HS-5 (cell line): Measurements from ENCODE around the gene ALPI.
"Not testable (repeated sequence)": the region's sequence is repeated elsewhere in the genome, so short reads cannot be mapped to it uniquely, and the experiment has no call there.

Experiments
- DNase-seq: peaks from one replicate; pipeline ENCODE4 v3.0.0-alpha.2; 2012; ENCODE audit warnings: low read depth

ALPI gene

DNA sequence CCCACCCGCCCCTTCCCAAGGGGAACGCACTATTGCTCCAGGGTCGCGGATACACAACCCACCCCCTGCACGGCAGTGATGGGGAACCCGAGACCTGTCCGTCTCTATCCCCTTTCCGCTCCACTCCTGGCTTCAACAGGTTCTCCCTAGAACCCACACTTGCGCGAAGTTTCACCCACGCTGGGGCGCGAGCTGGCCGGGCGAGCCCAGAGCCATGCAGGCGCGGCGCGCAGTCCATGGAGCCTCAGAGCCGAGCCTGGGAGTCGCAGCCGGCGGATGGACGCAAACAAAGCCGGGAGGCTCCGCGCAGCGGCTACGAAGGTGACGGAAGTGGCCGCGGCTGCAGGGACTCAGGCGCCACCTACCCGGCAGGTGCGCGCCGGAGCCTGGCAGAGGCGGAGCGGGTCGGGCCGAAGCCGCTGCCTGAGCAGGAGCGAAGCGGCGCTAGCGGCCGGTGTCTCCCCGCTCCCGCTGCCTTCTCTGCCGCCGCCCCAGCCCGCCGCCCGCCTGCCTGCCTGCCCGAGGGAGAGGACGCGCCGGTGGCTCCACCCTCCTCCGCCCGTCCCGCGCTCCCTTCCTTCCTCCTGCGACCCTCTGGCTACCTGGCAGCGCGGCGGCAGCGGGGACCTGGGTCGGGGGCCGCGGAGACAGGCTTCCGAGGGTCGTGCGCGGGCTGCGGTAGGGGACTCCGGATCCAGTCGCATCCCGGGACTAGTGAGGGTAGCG, 35.3 kb upstream of the ALPI start:
- no peak for DNase-seq

- DNase-seq, result no peak
These were observed 34.7 kb upstream of the ALPI start for GRCh38 chr2:232421189-232421785.

- DNase-seq, result no peak
These were observed 33.9 kb upstream of the ALPI start for GRCh38 chr2:232422051-232422450.

GRCh38 chr2:232422996-232423395, 33.0 kb upstream of the ALPI start:
- not testable (repeated sequence) for DNase-seq

DNA sequence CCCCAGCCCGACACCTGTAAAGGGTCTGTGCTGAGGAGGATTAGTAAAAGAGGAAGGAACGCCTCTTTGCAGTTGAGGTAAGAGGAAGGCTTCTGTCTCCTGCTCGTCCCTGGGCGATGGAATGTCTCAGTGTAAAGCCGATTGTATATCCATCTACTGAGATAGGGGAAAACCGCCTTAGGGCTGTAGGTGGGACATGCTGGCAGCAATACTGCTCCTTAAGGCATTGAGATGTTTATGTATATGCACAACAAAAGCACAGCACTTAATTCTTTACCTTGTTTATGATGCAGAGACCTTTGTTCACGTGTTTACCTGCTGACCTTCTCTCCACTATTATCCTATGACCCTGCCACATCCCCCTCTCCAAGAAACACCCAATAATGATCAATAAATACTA, 32.5 kb upstream of the ALPI start:
- DNase-seq, result not testable (repeated sequence)

- DNase-seq, result no peak
These were observed 24.0 kb upstream of the ALPI start for GRCh38 chr2:232431705-232432590.

GRCh38 chr2:232432598-232433184, 23.3 kb upstream of the ALPI start:
- no peak for DNase-seq

GRCh38 chr2:232433622-232434021, 22.3 kb upstream of the ALPI start:
- DNase-seq, result not testable (repeated sequence)

DNA sequence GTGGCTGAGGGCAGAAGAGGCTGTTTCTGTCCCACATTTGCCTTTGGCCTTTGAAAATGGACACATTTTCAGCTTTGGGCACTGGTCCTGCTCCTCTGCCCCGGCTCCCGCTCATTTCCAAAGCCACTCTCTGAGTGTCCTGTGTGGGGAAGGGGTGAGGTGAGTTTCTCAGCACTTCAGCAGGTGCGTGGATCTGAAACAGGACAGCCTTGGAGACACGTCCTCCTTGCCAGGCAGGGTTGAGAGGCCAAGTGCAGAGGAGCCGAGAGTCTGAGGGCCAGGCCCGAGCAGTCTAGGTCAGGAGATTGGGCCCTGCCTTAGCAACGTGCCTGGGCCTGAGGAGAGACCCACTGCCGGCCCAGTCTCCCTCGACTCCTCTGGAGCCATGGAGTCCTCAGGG, 21.9 kb upstream of the ALPI start:
- DNase-seq, result no peak

DNA sequence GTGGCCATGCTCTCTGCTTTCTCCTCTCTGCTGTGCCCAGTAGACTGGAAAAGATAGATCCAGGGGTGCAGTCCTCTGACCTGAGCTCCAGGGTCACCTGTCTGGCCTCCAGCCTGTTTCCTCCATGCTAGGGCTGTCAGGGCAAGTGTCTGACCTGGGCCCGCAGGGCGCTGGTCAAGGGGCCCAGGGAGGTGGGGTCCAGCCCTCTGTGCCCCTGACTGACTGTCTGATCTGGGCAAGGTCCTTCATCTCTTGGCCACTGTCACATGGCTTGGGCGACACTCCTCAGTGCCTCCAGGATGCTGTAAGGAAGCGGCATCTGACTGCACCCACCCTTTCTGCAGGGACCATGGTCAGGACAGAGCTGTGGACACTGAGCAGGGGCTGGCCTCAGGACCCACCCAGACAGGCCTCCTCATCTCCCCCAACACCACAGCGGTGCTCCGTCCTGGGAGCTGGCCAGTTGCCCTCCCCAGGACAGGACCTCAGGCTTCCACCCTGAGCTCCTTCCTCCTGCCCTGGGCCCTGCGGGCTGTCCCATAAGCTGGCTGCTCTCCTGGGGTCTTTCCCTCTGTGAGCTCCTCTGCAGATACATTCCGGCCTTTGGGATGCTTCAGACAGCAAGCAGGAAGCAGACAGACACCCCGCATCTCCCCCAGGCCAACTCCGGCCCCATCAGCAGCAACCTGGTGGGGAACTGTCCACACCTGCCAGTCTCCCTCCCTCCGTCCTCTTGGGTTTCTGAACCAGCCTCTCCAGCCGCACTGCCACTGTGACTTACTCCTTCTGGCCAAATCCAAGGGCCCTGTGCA, 21.2 kb upstream of the ALPI start:
- no peak for DNase-seq

DNA sequence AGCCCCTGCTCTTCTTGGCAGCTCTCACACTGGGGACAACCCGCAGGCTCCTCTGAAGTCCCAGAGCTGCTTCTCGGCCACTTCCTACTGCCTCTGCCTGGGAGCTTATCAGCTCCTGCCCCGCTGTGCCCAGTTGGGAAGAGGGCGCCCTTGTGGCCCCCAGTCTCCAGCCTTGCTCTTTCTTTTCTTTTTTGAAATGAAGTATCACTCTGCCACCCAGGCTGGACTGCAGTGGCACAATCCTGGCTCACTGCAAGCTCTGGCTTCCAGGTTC, 20.6 kb upstream of the ALPI start:
- DNase-seq, result no peak

- DNase-seq, result no peak
These were observed 20.1 kb upstream of the ALPI start for GRCh38 chr2:232435805-232436204.

DNA sequence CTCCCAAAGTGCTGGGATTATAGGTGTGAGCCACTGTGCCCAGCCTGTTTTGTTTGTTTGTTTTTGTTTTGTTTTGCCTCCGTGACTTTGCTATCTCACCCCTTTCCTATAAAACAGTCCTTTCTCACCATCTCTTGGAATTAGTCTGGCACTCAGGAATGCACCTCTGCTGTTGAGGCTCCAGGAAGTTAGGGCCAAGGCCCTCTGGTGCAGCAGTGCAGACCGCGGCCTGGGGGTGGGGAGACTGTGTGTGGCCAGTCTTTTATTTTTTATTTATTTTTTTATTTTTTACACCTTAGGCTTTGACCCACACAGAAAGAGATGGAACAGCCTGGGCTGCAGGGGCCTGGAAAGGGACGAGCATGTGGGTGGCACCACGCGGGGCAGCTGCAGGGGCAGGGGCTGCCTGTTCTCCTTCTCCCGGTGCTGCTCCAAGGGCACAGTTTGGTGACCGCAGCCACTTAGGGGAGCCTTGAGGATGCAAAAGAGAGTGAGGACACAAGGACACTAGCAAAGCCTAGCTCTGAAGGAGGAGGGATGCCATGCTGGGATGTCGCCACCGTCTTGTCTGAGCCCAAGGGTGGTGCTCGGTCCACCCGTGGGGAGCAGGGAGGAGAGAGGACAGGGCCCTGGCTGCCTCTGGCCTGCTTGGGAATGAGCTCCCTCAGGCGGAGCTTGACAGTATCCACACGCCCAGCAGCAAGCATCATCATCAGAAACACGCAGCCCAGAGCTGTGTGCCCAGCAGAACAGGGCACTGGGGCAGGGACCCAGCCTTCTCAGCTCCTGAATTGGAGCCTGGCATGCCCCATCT, 19.4 kb upstream of the ALPI start:
- no peak for DNase-seq

- DNase-seq, result no peak
These were observed 18.8 kb upstream of the ALPI start for GRCh38 chr2:232437195-232437571.

DNA sequence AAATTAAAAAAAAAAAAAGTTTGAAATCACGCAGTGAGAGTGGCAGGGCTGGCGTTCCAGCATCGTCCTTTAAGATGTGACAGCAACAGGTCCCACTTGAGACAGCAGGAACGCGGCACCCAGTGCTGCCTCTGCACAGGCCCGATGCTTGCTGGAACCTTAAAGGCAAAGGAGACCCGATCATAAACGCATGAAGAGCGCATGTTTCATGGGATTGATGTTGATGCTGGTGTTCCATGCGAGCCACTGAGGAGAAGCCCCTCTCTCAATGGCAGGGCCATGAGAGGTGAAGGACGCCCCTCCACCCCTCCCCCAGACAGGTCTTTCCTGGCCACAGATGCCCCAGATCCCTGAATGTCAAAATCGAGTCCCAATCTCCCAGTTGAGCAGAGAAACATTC, 17.9 kb upstream of the ALPI start:
- DNase-seq, result no peak

DNA sequence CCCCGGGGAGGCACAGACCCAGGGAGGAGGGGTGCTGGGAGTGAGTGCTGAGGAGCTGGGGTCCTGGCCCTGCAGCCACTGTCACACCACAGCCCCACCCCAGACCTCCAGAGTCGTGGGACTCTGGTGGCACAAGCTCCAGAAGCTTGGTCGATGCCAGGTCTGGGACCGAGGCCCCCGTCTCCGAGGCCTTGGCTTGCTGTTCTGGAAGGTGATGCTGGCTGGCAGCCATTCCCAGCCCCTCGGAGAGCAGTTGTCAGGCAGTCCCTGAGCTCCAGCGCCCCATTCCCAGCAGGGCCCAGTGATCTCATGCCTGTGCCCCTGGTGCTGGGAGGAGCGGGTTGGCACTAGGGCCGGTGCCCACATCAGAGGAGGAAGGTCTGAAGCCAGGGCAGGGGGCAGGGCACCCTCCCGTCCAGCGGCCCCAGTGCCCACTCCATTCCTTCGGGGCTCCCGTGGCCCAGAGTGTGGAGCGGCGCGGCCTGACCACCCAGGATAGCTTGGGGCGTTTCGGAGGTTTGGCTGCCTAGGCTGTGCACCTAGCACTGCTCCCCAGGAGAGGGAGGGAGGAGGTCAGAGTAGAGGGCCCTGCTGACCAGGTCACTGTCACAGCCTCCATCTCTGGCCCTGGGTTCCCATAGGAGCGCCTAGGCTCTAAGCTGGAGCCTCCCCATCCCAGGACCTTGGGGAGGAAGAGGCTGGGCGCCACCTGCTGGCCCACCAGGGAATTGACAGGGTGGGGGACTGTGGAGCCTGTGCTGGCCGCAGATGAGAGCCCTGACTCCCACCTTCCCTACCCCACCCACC, 16.8 kb upstream of the ALPI start:
- DNase-seq, result no peak

DNA sequence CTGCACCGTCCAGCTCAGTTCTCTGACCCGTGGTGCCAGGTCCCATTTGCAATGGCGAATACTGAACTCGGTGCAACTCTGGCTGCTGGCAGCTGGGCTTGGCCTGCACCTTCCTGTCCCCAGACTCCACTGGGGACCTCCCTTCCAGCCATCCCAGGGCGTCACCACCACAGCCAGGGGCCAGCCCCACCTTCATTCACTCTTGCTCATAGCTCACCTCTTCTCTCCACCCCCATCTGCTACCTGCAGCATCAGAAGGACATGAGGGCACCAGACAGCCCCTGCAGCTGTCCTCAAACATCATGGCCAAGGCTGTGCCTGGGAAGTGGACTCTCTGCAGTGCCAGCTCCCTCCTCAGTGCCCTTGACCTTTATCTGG, 16.2 kb upstream of the ALPI start:
- DNase-seq, result no peak

DNA sequence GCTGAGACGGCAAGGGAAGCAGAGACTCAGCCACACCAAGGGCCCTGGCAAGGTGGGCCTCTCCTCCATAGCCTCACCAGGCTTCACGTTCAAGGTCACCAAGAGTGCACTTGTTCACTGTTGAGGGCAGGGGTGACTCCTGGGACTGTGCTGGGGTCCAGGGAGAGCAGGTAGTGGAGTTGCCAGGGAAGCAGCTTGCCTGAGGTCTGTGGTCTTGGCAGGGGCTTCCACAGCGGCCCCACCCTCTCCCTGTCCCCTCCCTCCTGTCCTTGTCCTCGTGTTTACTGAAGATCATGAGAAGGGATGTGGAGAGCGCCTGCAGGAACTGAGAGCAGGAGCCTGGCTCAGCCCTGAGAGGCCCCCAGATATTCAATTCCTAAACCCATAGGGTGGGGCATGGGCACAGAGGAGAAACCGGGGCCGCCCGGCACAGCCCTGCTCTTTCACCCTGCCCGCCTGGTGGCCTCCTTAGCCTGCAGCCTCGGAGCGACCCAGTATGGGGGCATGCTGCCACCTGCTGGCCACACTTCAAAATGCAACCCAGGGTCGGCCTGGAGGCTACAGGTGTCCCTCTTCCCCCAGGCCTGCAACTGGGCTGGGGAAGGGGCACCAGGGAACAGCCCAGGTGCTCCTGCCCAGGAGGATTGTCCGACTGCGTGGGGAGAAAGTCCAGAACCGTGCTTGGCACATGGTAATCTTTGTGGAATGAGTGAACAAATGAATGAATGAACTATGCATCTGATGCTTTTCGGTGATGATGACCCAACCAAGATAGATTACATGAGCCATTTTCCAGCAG, 15.5 kb upstream of the ALPI start:
- DNase-seq, result peak; percentile 26

DNA sequence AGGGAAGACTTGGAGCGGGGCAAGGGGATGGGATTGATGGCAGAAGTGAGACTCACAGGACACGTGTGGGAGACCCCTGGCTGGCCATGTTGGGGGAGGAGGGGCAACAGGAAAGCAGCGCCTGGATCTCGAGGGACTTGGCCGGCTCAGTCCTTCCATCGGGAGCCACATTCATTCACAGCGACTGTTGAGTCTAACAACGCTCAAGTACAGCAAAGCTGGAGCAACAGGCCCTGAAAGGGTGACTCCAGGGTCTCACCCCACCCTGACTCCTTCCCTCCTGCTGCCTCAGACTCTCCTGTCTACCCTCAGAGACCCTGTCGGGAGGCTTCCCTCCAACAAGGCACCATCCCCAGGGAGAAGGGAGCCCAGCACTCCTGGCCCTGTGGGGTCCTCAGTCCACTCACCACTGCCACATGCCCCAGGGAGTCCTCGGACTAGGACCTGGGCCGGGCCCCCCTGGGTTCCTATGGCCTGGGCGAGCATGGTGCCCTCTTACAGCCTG, 14.8 kb upstream of the ALPI start:
- DNase-seq, result no peak
